Sigmoid colon (tissue), 4 donors: ENCODE results near the gene FCN1.

Experiments used
- EP300 ChIP-seq, 4 donors: sonication (generic); formaldehyde crosslinking; IDR thresholded peaks; one replicate each; pipeline ENCODE4 v1.6.1; 2017; ENCODE audit warnings: antibody characterized with exemption in 4 of 4
- POLR2A ChIP-seq, 2 donors: fragments of 450-650 bp; IDR thresholded peaks; one replicate each; pipeline ENCODE4 v1.6.1; 2016; ENCODE audit warnings: antibody characterized with exemption in 2 of 2, mild to moderate bottlenecking in 2 of 2, moderate library complexity in 2 of 2
- POLR2AphosphoS5 ChIP-seq, 4 donors: sonication (generic); formaldehyde crosslinking; IDR thresholded peaks; one replicate each; pipeline ENCODE4 v1.6.1; 2017; ENCODE audit warnings: antibody characterized with exemption in 4 of 4
- TF ChIP-seq, protein P1 (sequence below), 4 experiments: fragments of 450-650 bp in 3 of 4; fragments of 200-600 bp in 1 of 4; IDR thresholded peaks; one replicate each; pipeline ENCODE4 v1.5.1; 2016 to 2019; ENCODE audit warnings: antibody characterized with exemption in 4 of 4, mild to moderate bottlenecking in 3 of 4, moderate library complexity in 2 of 4

DNA sequence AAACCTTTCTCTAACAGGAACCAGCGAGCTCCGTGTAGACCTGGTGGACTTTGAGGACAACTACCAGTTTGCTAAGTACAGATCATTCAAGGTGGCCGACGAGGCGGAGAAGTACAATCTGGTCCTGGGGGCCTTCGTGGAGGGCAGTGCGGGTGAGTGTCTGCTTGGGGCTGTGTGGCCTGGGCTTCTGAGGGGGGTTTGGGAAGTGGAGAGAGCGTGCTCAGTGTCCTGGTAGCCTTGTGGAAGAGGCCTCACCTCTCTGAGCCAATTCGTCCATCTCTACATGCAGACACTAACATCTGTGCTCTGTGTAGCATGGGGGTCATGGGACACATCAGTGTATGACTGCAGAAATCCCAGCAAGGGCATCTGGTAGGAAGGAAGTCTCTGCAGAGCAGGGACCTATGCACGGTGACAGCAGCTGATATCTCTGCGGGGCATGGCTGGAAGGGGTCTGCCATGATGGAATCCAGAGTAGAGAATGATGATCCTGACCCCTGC is 31.2 kb downstream of the FCN1 start:
- TF ChIP-seq, protein P1, sequence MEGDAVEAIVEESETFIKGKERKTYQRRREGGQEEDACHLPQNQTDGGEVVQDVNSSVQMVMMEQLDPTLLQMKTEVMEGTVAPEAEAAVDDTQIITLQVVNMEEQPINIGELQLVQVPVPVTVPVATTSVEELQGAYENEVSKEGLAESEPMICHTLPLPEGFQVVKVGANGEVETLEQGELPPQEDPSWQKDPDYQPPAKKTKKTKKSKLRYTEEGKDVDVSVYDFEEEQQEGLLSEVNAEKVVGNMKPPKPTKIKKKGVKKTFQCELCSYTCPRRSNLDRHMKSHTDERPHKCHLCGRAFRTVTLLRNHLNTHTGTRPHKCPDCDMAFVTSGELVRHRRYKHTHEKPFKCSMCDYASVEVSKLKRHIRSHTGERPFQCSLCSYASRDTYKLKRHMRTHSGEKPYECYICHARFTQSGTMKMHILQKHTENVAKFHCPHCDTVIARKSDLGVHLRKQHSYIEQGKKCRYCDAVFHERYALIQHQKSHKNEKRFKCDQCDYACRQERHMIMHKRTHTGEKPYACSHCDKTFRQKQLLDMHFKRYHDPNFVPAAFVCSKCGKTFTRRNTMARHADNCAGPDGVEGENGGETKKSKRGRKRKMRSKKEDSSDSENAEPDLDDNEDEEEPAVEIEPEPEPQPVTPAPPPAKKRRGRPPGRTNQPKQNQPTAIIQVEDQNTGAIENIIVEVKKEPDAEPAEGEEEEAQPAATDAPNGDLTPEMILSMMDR (IDR thresholded peaks at IDR 0.05) = no peak
- TF ChIP-seq EP300 (IDR thresholded peaks at IDR 0.05) (no peak), POLR2A (IDR thresholded peaks at IDR 0.05) (no peak), POLR2AphosphoS5 (IDR thresholded peaks at IDR 0.05) (no peak)
